ENCODE measurements around the gene GAS7.

The GAS7 gene

DNA sequence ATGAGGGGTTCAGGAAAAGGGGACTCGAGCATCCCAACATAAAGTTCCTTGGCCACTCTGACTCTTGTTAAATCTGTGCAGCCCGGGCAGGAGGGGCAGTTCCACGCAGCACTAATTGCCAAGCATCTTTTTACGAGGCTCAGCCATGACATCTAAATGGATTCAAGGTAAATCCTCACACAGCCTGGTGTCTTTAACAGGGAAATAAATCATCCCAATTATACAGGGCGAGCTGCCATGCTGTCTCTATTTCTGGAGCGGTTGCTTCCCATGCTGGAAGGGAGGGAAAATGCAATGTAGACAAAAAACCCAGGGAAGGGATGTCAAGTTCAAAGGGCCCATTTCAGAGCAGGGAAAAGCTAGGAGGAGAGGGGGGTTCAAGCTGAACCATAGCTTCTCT, 110.0 kb downstream of the GAS7 start:
- H3K4me3 ChIP-seq (replicated peaks; ENCODE audit: low read depth, low read length): no peak overlapping the region
- TF ChIP-seq, protein P1, sequence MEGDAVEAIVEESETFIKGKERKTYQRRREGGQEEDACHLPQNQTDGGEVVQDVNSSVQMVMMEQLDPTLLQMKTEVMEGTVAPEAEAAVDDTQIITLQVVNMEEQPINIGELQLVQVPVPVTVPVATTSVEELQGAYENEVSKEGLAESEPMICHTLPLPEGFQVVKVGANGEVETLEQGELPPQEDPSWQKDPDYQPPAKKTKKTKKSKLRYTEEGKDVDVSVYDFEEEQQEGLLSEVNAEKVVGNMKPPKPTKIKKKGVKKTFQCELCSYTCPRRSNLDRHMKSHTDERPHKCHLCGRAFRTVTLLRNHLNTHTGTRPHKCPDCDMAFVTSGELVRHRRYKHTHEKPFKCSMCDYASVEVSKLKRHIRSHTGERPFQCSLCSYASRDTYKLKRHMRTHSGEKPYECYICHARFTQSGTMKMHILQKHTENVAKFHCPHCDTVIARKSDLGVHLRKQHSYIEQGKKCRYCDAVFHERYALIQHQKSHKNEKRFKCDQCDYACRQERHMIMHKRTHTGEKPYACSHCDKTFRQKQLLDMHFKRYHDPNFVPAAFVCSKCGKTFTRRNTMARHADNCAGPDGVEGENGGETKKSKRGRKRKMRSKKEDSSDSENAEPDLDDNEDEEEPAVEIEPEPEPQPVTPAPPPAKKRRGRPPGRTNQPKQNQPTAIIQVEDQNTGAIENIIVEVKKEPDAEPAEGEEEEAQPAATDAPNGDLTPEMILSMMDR (IDR thresholded peaks at IDR 0.05; ENCODE audit: low read length, missing control alignments): no peak
- no peak for DNase-seq (ENCODE audit: low read depth)

DNA sequence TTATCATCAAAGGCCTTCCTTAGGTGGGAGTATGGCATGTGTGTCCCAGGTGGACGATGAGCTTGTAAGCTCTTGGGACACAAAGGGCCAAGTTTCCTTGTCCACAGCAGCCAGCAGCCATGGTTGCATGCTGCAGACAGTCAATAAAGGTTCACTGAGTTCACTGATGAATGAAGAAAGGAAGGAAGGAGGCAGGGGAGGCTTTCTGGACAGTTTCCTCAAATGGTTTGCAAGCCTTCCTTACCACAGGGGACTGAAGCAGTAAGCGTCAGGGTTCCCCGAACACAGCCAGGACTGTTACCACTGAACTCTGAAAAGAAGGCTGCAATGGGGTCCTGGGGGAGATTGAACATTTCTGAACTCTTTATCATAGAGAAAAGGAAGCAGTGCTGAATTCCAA, 111.1 kb downstream of the GAS7 start:
- no peak overlapping the region for H3K4me3 ChIP-seq (replicated peaks; ENCODE audit: low read depth, low read length)
- TF ChIP-seq, protein P1 (IDR thresholded peaks at IDR 0.05; ENCODE audit: low read length, missing control alignments): no peak
- DNase-seq (ENCODE audit: low read depth): no peak

DNA sequence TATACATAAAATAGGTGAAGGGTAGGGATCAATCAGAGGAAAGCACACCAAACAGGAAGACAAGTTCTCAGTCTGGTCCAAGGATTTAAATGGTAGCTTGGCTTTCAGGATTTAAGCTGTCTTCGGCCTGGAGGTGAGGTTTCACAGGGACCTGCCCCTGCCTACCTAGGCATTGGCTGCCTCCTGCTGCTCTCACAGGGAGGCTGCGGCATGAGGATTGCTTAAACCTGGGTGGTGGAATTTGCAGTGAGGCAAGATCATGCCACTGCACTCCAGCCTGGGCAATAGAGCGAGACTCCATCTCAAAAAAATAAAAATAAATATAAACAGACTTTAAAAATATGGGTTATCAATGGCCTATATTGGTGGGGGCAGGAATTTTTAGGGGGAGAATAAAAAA, 114.5 kb downstream of the GAS7 start:
- H3K4me3 ChIP-seq (replicated peaks; ENCODE audit: low read depth, low read length): no peak overlapping the region
- no peak for DNase-seq (ENCODE audit: low read depth)
- TF ChIP-seq, protein P1 (IDR thresholded peaks at IDR 0.05; ENCODE audit: low read length, missing control alignments): no peak

DNA sequence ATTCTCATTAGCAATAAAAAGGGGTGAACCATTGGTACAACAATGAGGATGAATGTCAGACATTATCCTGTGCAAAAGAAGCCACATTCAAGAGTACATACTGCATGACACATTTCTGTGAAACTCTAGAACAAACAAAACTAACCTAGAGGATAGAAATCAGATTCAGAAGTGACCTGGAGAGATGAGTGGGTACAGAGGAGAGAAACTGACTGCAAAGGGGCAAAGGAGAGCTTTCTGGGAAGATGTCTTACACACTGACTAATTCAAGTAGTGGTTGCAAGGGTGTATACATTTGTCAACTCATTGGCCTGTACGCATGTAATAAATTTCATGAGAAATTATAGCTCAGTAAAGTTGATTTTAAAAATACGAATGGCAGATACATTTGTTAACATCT, 115.6 kb downstream of the GAS7 start:
- DNase-seq (ENCODE audit: low read depth): no peak
- TF ChIP-seq, protein P1 (IDR thresholded peaks at IDR 0.05; ENCODE audit: low read length, missing control alignments): no peak
- H3K4me3 ChIP-seq (replicated peaks; ENCODE audit: low read depth, low read length): no peak overlapping the region

DNA sequence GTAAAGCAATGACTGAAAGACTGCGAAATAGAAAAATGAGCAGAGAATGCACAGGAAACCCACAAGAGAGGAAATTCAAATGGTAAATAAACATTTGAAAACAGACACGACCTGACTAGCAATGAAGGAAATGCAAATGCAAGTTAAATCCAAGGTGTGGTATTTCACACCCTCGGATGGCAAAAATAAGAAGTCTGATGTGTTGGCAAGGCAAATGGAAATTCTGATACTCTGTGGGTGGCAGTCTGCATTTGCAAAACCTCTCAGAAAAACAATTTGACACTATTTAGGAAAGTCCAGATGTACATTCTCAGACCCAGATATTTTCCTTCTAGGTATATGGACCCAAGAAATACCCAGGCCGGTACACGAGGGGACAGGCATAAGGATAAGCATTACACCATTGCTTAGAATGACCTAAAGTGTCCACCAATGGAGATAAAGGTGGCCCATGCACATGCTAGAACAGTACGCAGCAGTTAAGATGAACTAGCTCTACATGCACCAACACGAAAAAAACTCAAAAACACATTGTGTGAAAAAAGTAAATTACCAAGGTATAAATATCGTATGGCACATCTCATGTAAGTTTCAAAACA, 116.7 kb downstream of the GAS7 start:
- H3K4me3 ChIP-seq (replicated peaks; ENCODE audit: low read depth, low read length): no peak overlapping the region
- TF ChIP-seq, protein P1 (IDR thresholded peaks at IDR 0.05; ENCODE audit: low read length, missing control alignments): no peak
- no peak for DNase-seq (ENCODE audit: low read depth)

DNA sequence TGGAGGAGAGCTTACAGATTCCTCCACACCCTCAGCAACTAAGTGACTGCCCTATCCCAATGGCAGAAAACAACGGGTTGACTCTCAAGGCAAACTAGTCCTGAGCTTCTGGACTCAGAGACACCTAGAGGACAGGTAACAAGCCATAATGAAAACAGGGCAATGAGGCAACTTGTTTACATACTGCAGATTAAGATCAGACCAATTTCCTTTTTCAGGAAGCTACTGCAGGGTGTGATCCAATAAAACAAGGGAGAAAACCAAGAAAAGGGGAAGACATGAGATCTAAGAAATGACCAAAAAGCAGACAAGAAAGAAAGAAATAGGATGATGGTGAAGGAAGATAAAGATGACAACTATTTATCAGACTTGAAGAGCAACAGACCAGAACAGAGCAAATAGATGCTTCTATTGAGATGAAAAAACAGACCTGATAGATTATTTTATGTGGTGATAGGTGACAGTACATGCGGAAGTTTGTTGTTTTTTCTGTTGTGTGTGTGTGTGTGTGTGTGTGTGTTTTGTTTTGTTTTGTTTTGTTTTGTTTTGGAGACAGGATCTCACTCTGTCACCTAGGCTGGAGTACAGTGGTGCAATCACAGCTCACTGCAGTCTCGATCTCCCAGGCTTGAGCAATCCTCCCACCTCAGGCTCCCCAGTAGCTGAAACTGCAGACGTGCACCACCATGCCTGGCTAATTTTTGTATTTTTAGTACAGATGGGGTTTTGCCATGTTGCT, 120.7 kb downstream of the GAS7 start:
- H3K4me3 ChIP-seq (replicated peaks; ENCODE audit: low read depth, low read length): no peak overlapping the region
- no peak for DNase-seq (ENCODE audit: low read depth)
- TF ChIP-seq, protein P1 (IDR thresholded peaks at IDR 0.05; ENCODE audit: low read length, missing control alignments): no peak

DNA sequence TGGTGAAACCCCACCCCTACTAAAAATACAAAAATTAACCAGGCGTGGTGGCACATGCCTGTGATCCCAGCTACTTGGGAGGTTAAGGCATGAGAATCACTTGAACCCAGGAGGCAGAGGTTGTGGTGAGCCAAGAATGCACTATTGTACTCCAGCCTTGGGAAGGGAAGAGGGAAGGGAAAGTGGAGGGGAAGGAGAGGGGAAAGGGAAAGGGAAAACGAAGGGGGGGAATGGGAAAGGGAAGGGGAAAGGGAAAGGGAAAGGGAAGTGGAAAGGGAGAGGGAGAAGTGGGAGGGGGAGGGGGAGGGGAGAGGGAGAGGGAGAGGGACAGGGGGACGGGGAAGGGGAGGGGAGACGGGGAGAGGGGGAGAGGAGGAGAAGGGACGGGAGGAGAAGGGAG, 122.5 kb downstream of the GAS7 start:
- TF ChIP-seq, protein P1 (IDR thresholded peaks at IDR 0.05; ENCODE audit: low read length, missing control alignments): no peak
- DNase-seq (ENCODE audit: low read depth): no peak
- H3K4me3 ChIP-seq (replicated peaks; ENCODE audit: low read depth, low read length): no peak overlapping the region

Measured in fibroblast of pulmonary artery (primary cell).